ENCODE measurements around the gene PRKCZ. TPM values are rescaled to one million over a fixed set of nuclear protein-coding genes. Genes with fewer than 3 reads are reported as not detected.

The PRKCZ gene
- total RNA-seq, 1 donor from 2014 or later: 17.9 TPM

DNA sequence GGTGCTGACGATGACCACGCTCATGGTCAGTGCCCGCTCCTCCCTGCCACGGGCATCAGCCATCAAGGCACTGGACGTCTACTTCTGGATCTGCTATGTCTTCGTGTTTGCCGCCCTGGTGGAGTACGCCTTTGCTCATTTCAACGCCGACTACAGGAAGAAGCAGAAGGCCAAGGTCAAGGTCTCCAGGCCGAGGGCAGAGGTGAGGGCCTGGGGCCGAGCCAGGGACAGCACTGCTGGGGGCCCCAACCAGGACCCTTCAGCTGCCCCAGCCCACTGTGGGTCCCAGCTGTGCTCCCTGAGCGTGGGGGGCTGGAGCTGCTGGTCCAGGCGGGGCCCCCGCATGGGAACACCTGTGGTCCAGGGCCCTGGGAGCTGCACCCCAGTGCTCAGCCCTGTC is 20.6 kb upstream of the PRKCZ start:
- Histone ChIP-seq H3K9me3 (no peaks in the 10 kb centered on the region), H3K27me3 (no peaks in the 10 kb centered on the region), H3K4me3 (no peak overlapping the region), H3K4me1 (no peaks in the 10 kb centered on the region), H3K27ac (no peak overlapping the region), H3K36me3 (no peaks in the 10 kb centered on the region)
- no peak for DNase-seq (ENCODE audit: extremely low spot score in 2 of 2)
- no peak for TF ChIP-seq POLR2A (IDR thresholded peaks at IDR 0.05)
- TF ChIP-seq CTCF (IDR thresholded peaks at IDR 0.05): no peak
- no peak for TF ChIP-seq POLR2AphosphoS5 (IDR thresholded peaks at IDR 0.05; ENCODE audit: insufficient read depth in 1 of 2, low read depth in 1 of 2)
- intact Hi-C loops (cut with DNase I): no loop called here

DNA sequence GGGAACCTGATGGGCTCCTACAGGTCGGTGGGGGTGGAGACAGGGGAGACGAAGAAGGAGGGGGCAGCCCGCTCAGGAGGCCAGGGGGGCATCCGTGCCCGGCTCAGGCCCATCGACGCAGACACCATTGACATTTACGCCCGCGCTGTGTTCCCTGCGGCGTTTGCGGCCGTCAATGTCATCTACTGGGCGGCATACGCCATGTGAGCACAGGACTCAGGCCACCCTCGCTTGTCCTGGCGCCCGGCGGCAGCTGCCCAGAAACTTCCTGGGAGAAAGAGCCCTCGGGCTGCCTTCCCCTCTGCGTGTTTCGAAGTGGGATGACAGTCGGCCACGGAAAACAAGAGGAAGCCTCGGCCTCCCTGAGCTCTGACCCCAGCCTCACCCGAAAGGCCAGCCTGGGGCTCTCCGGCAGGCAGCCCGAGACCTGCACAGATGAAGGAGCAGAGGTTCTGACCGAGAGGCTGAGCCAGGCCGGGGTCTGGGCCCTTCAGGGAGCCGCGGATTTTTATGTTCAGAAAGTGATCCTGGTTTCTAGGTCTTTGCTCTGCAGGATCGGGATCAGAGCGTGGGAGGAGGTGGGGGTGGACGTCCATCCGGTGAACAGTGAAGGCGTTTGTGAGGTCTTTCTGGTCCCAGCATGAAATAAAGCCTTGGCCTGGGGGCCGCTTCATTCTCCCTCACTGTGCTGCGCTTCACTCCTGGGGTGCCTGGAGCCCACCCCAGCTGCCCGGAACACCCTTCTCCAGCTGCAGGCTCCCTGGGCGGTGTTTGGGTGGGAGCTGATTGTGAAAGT is 19.9 kb upstream of the PRKCZ start:
- no peak overlapping the region for H3K4me3 ChIP-seq
- no peaks in the 10 kb centered on the region for H3K36me3 ChIP-seq
- TF ChIP-seq POLR2A (IDR thresholded peaks at IDR 0.05) (no peak), POLR2AphosphoS5 (IDR thresholded peaks at IDR 0.05; ENCODE audit: insufficient read depth in 1 of 2, low read depth in 1 of 2) (no peak), CTCF (IDR thresholded peaks at IDR 0.05) (no peak)
- intact Hi-C loops (cut with DNase I): no loop called here
- no peaks in the 10 kb centered on the region for H3K9me3 ChIP-seq
- H3K27me3 ChIP-seq: no peaks in the 10 kb centered on the region
- H3K27ac ChIP-seq: no peak overlapping the region
- no peaks in the 10 kb centered on the region for H3K4me1 ChIP-seq
- DNase-seq (ENCODE audit: extremely low spot score in 2 of 2): no peak

GRCh38 chr1:2031546-2032540 is 18.4 kb upstream of the PRKCZ start:
- TF ChIP-seq CTCF (IDR thresholded peaks at IDR 0.05): no peak
- TF ChIP-seq POLR2A (IDR thresholded peaks at IDR 0.05): no peak
- no peak for TF ChIP-seq POLR2AphosphoS5 (IDR thresholded peaks at IDR 0.05; ENCODE audit: insufficient read depth in 1 of 2, low read depth in 1 of 2)
- Histone ChIP-seq H3K4me3 (no peak overlapping the region), H3K4me1 (no peaks in the 10 kb centered on the region), H3K9me3 (no peaks in the 10 kb centered on the region), H3K27ac (no peak overlapping the region), H3K27me3 (no peaks in the 10 kb centered on the region), H3K36me3 (no peaks in the 10 kb centered on the region)
- intact Hi-C loops (cut with DNase I): no loop called here
- DNase-seq (ENCODE audit: extremely low spot score in 2 of 2): no peak

GRCh38 chr1:2032737-2033136 is 17.5 kb upstream of the PRKCZ start:
- no peaks in the 10 kb centered on the region for H3K4me1 ChIP-seq
- H3K27ac ChIP-seq: no peak overlapping the region
- no peak overlapping the region for H3K4me3 ChIP-seq
- no peaks in the 10 kb centered on the region for H3K27me3 ChIP-seq
- DNase-seq (ENCODE audit: extremely low spot score in 2 of 2): no peak
- no peaks in the 10 kb centered on the region for H3K9me3 ChIP-seq
- intact Hi-C loops (cut with DNase I): no loop called here
- TF ChIP-seq POLR2AphosphoS5 (IDR thresholded peaks at IDR 0.05; ENCODE audit: insufficient read depth in 1 of 2, low read depth in 1 of 2) (no peak), POLR2A (IDR thresholded peaks at IDR 0.05) (no peak), CTCF (IDR thresholded peaks at IDR 0.05) (no peak)
- no peaks in the 10 kb centered on the region for H3K36me3 ChIP-seq

Data from vagina (tissue), 2 donors.